ENCODE results near the gene SLC35D2.
"Not testable (repeated sequence)": the region's sequence is repeated elsewhere in the genome, so short reads cannot be mapped to it uniquely, and the experiment has no call there.

SLC35D2 gene

DNA sequence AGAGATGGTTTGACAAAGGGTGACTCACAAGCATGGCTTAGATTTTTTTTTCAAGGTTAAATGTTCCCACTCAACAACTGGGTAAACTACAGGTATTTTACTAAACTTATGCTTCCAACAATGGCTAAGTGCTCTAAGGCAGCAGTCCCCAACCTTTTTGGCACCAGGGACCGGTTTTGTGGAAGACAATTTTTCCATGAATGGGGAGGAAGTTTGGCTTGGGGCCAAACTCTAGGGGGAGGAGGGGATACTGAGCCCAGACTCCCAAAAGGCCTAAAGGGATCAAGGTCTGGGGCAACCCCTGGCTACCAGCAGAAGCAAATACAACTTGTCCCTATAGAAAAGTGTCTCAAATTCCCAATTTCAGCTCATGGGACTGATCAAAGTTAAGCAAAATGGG lies 49.6 kb downstream of the SLC35D2 start:
- Histone ChIP-seq H3K27ac (ENCODE audit: insufficient read depth, low read length, poor library complexity, severe bottlenecking) (no peak overlapping the region), H3K4me1 (ENCODE audit: control insufficient read depth, insufficient read depth, low read length, poor library complexity, severe bottlenecking) (no peaks in the 10 kb centered on the region), H3K27me3 (replicated peaks; ENCODE audit: control insufficient read depth, insufficient read depth, low read length, poor library complexity, severe bottlenecking) (no peaks in the 10 kb centered on the region), H3K4me3 (ENCODE audit: insufficient read depth, low read depth, low read length, poor library complexity, severe bottlenecking) (no peak overlapping the region), H3K9me3 (ENCODE audit: control insufficient read depth, low read length) (no peaks in the 10 kb centered on the region), H3K36me3 (ENCODE audit: control insufficient read depth, insufficient read depth, low read length) (no peaks in the 10 kb centered on the region)
- no peak for DNase-seq

- no peaks in the 10 kb centered on the region for H3K36me3 ChIP-seq (ENCODE audit: control insufficient read depth, insufficient read depth, low read length)
- no peaks in the 10 kb centered on the region for H3K27me3 ChIP-seq (replicated peaks; ENCODE audit: control insufficient read depth, insufficient read depth, low read length, poor library complexity, severe bottlenecking)
- H3K27ac ChIP-seq (ENCODE audit: insufficient read depth, low read length, poor library complexity, severe bottlenecking), result no peak overlapping the region
- H3K4me3 ChIP-seq (ENCODE audit: insufficient read depth, low read depth, low read length, poor library complexity, severe bottlenecking), result no peak overlapping the region
- no peaks in the 10 kb centered on the region for H3K9me3 ChIP-seq (ENCODE audit: control insufficient read depth, low read length)
- DNase-seq, result no peak
- no peaks in the 10 kb centered on the region for H3K4me1 ChIP-seq (ENCODE audit: control insufficient read depth, insufficient read depth, low read length, poor library complexity, severe bottlenecking)
Measured at GRCh38 chr9:96331236-96331947, 52.1 kb downstream of the SLC35D2 start.

- H3K4me3 ChIP-seq (ENCODE audit: insufficient read depth, low read depth, low read length, poor library complexity, severe bottlenecking), result no peak overlapping the region
- H3K9me3 ChIP-seq (ENCODE audit: control insufficient read depth, low read length), result no peaks in the 10 kb centered on the region
- DNase-seq, result peak in 1 of 3 donors; percentile 24
- no peaks in the 10 kb centered on the region for H3K4me1 ChIP-seq (ENCODE audit: control insufficient read depth, insufficient read depth, low read length, poor library complexity, severe bottlenecking)
- H3K27ac ChIP-seq (ENCODE audit: insufficient read depth, low read length, poor library complexity, severe bottlenecking), result no peak overlapping the region
- H3K27me3 ChIP-seq (replicated peaks; ENCODE audit: control insufficient read depth, insufficient read depth, low read length, poor library complexity, severe bottlenecking), result no peaks in the 10 kb centered on the region
- no peaks in the 10 kb centered on the region for H3K36me3 ChIP-seq (ENCODE audit: control insufficient read depth, insufficient read depth, low read length)
Measured at GRCh38 chr9:96327694-96328352, 55.7 kb downstream of the SLC35D2 start.

DNA sequence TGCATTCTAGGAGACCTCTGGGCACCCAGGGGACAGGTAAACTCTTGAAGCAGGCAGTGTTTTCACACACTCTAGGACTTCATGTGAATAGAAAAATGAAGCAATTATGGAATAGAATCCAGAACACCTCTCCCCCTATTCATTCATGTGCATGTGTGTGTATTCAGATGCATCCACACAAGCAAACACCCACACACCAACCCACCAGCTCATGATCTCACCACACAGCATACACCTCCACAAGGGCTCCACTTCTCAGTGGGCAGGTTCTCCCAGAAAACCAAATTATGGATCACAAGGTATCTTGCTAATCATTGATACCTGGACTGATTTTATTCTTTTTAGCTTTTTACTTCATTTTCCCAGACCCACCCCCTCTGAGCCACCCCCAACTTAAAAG lies 60.3 kb downstream of the SLC35D2 start:
- H3K9me3 ChIP-seq (ENCODE audit: control insufficient read depth, low read length), result no peaks in the 10 kb centered on the region

GRCh38 chr9:96322736-96323135 lies 60.8 kb downstream of the SLC35D2 start:
- DNase-seq; H3K36me3 ChIP-seq (ENCODE audit: control insufficient read depth, insufficient read depth, low read length); H3K27me3 ChIP-seq (replicated peaks; ENCODE audit: control insufficient read depth, insufficient read depth, low read length, poor library complexity, severe bottlenecking); H3K4me1 ChIP-seq (ENCODE audit: control insufficient read depth, insufficient read depth, low read length, poor library complexity, severe bottlenecking); H3K9me3 ChIP-seq (ENCODE audit: control insufficient read depth, low read length); H3K4me3 ChIP-seq (ENCODE audit: insufficient read depth, low read depth, low read length, poor library complexity, severe bottlenecking); H3K27ac ChIP-seq (ENCODE audit: insufficient read depth, low read length, poor library complexity, severe bottlenecking): not testable (repeated sequence)

More for the DNA sequence above, 60.3 kb downstream of the SLC35D2 start:
- DNase-seq, result no peak
- Histone ChIP-seq H3K36me3 (ENCODE audit: control insufficient read depth, insufficient read depth, low read length) (no peaks in the 10 kb centered on the region), H3K4me1 (ENCODE audit: control insufficient read depth, insufficient read depth, low read length, poor library complexity, severe bottlenecking) (no peaks in the 10 kb centered on the region), H3K4me3 (ENCODE audit: insufficient read depth, low read depth, low read length, poor library complexity, severe bottlenecking) (no peak overlapping the region), H3K27me3 (replicated peaks; ENCODE audit: control insufficient read depth, insufficient read depth, low read length, poor library complexity, severe bottlenecking) (no peaks in the 10 kb centered on the region), H3K27ac (ENCODE audit: insufficient read depth, low read length, poor library complexity, severe bottlenecking) (no peak overlapping the region)

DNA sequence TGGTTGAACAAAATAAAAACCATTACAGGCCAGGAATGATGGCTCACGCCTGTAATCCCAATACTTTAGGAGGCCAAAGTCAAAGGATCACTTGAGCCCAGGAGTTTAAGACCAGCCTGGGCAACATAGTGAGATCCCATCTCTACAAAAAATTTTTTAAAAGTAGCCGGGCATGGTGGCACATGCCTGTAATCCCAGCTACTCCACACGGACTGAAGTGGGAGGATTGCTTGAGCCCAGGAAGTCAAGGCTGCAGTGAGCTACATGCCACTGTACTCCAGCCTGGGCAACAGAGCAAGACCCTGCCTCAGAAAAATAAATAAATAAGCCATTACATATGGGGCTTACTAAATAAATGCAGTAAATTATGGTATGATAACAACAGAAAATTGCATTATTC lies 61.3 kb downstream of the SLC35D2 start:
- not testable (repeated sequence) for H3K4me3 ChIP-seq (ENCODE audit: insufficient read depth, low read depth, low read length, poor library complexity, severe bottlenecking); DNase-seq; H3K4me1 ChIP-seq (ENCODE audit: control insufficient read depth, insufficient read depth, low read length, poor library complexity, severe bottlenecking); H3K27ac ChIP-seq (ENCODE audit: insufficient read depth, low read length, poor library complexity, severe bottlenecking); H3K9me3 ChIP-seq (ENCODE audit: control insufficient read depth, low read length); H3K36me3 ChIP-seq (ENCODE audit: control insufficient read depth, insufficient read depth, low read length); H3K27me3 ChIP-seq (replicated peaks; ENCODE audit: control insufficient read depth, insufficient read depth, low read length, poor library complexity, severe bottlenecking)

DNA sequence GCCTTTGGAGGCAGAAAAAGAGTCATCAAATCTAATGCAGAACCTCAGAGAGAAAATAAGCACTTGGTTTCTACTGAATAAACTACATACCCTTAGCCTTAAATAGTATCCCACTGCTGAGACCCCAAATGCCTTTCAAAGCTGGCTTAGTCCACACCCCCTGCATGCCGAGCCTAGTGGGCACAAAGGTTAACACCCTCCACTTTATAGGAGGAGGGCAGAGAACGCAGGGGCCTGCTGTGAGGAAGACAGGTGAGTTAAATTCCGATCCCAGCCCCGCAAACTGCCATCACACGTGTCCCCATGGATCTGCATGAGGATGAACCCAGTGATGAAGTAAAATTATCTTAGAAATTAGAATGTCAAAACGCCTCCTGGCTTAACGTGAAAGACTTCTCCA lies 62.0 kb downstream of the SLC35D2 start:
- no peak for DNase-seq
- Histone ChIP-seq H3K27ac (ENCODE audit: insufficient read depth, low read length, poor library complexity, severe bottlenecking) (no peak overlapping the region), H3K9me3 (ENCODE audit: control insufficient read depth, low read length) (no peaks in the 10 kb centered on the region), H3K4me1 (ENCODE audit: control insufficient read depth, insufficient read depth, low read length, poor library complexity, severe bottlenecking) (no peaks in the 10 kb centered on the region), H3K4me3 (ENCODE audit: insufficient read depth, low read depth, low read length, poor library complexity, severe bottlenecking) (no peak overlapping the region), H3K36me3 (ENCODE audit: control insufficient read depth, insufficient read depth, low read length) (no peaks in the 10 kb centered on the region), H3K27me3 (replicated peaks; ENCODE audit: control insufficient read depth, insufficient read depth, low read length, poor library complexity, severe bottlenecking) (no peaks in the 10 kb centered on the region)

- Histone ChIP-seq H3K27me3 (replicated peaks; ENCODE audit: control insufficient read depth, insufficient read depth, low read length, poor library complexity, severe bottlenecking) (no peaks in the 10 kb centered on the region), H3K4me1 (ENCODE audit: control insufficient read depth, insufficient read depth, low read length, poor library complexity, severe bottlenecking) (no peaks in the 10 kb centered on the region), H3K4me3 (ENCODE audit: insufficient read depth, low read depth, low read length, poor library complexity, severe bottlenecking) (no peak overlapping the region), H3K36me3 (ENCODE audit: control insufficient read depth, insufficient read depth, low read length) (no peaks in the 10 kb centered on the region), H3K9me3 (ENCODE audit: control insufficient read depth, low read length) (no peaks in the 10 kb centered on the region), H3K27ac (ENCODE audit: insufficient read depth, low read length, poor library complexity, severe bottlenecking) (no peak overlapping the region)
- no peak for DNase-seq
Measured at GRCh38 chr9:96320749-96321280, 62.7 kb downstream of the SLC35D2 start.

DNA sequence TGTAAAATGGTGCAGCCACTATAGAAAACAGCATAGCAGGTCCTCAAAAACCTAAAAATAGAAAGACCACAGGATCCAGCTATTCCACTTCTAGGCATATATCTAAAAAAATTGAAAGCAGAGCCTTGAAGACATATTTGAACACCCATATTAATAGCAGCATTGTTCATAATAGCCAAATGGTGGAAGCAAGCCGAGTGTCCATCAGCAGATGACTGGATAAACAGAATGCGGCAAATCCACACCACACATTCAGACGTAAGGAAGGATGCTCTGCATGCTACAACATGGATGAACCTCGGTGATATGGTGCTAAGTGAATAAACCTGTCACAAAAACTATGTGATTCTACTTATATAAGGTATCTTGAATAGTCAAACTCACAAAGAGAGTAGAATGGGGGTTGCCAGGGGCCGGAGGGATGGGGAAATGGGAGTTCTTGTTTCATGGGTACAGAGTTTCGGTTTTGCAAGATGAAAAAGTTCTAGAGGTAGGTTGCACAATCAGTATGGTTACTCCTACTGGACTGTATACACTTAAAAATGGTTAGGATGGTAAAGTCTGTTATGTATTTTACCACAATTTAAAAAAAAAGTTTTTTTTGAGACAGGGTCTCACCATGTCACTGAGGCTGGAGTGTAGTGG lies 64.5 kb downstream of the SLC35D2 start:
- no peak for DNase-seq
- Histone ChIP-seq H3K9me3 (ENCODE audit: control insufficient read depth, low read length) (no peaks in the 10 kb centered on the region), H3K27ac (ENCODE audit: insufficient read depth, low read length, poor library complexity, severe bottlenecking) (no peak overlapping the region), H3K36me3 (ENCODE audit: control insufficient read depth, insufficient read depth, low read length) (no peaks in the 10 kb centered on the region), H3K4me1 (ENCODE audit: control insufficient read depth, insufficient read depth, low read length, poor library complexity, severe bottlenecking) (no peaks in the 10 kb centered on the region), H3K4me3 (ENCODE audit: insufficient read depth, low read depth, low read length, poor library complexity, severe bottlenecking) (no peak overlapping the region), H3K27me3 (replicated peaks; ENCODE audit: control insufficient read depth, insufficient read depth, low read length, poor library complexity, severe bottlenecking) (no peaks in the 10 kb centered on the region)

All from effector memory CD4-positive, alpha-beta T cell (primary cell).